Retinal pigment epithelial cell (primary cell): ENCODE results near the gene ARHGEF16.

Experiments used
- DNase-seq: peaks from one replicate; pipeline ENCODE4 v3.0.0-alpha.2; 2010; ENCODE audit warnings: low read depth
- H3K4me3 ChIP-seq: 2 replicates; pipeline ENCODE4 v1.5.1; 2011; ENCODE audit warnings: mild to moderate bottlenecking, low read length, control low read depth, moderate library complexity
- TF ChIP-seq, protein P1 (sequence below): conservative IDR thresholded peaks from 2 replicates; pipeline ENCODE4 v1.5.1; 2011; ENCODE audit warnings: low read depth, low read length, control low read depth, inconsistent platforms

ARHGEF16 gene

GRCh38 chr1:3423245-3423829 lies 31.1 kb upstream of the ARHGEF16 start:
- H3K4me3 ChIP-seq = no peak overlapping the region
- TF ChIP-seq, protein P1, sequence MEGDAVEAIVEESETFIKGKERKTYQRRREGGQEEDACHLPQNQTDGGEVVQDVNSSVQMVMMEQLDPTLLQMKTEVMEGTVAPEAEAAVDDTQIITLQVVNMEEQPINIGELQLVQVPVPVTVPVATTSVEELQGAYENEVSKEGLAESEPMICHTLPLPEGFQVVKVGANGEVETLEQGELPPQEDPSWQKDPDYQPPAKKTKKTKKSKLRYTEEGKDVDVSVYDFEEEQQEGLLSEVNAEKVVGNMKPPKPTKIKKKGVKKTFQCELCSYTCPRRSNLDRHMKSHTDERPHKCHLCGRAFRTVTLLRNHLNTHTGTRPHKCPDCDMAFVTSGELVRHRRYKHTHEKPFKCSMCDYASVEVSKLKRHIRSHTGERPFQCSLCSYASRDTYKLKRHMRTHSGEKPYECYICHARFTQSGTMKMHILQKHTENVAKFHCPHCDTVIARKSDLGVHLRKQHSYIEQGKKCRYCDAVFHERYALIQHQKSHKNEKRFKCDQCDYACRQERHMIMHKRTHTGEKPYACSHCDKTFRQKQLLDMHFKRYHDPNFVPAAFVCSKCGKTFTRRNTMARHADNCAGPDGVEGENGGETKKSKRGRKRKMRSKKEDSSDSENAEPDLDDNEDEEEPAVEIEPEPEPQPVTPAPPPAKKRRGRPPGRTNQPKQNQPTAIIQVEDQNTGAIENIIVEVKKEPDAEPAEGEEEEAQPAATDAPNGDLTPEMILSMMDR = no peak
- DNase-seq = no peak

DNA sequence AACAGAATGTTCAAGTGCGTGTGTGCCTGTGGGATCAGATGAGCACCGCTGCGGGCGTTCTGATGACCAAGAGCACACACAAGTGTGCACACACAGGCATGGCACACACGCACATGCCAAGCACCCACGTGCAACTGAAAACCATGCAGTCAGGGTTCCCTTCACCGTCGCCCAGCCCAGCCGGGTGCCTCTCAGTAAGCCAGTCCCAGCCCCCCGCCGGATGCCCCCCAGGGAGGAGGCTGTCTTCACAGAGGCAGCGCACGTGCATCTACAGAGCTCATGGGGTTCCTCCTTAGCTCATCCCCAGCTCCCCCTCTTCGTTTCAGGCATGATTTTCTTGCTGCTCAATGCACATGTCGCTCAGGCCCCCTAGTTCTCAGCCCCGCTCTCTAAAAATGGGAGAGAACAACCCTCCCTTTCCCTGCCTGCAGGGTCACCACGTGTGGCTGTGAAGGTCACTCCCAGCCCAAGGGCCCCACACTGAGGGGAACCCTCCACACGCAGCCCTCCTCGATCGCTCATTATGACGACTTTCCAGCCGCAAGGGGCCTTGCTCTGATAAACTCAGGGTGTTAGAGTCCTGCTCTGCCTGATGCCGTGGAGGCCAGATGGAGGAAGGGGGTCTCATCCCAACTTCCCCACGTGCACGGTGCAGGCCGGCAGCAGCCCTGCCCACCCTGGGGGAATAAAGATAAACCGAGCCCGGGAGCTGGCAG lies 30.4 kb upstream of the ARHGEF16 start:
- H3K4me3 ChIP-seq = no peak overlapping the region
- TF ChIP-seq, protein P1 = no peak
- no peak for DNase-seq

DNA sequence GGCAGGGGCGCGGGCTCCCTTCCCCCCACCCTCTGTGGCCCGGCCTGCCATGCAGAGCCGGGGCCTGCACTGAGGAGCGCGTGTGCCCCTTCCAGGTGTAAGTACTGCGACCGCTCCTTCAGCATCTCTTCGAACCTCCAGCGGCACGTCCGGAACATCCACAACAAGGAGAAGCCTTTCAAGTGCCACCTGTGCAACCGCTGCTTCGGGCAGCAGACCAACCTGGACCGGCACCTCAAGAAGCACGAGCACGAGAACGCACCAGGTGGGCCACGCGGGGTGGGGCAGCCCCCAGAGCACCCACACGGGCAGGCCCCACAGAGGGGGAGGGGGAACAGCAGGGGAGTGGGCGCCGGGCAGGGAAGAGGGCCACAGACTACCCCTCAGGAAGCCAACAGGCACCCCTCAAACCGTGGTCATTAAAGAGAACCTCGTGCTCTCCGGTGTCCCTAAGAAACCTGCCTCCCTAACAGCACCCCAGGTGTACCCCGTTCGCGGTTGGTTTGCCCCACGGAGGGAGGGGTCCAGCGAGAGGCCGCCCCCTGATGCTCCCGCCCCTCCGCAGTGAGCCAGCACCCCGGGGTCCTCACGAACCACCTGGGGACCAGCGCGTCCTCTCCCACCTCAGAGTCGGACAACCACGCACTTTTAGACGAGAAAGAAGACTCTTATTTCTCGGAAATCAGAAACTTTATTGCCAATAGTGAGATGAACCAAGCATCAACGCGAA lies 28.8 kb upstream of the ARHGEF16 start:
- TF ChIP-seq, protein P1 = no peak
- H3K4me3 ChIP-seq = no peak overlapping the region
- DNase-seq = no peak

GRCh38 chr1:3426956-3427535 lies 27.4 kb upstream of the ARHGEF16 start:
- no peak for DNase-seq
- no peak overlapping the region for H3K4me3 ChIP-seq
- TF ChIP-seq, protein P1 = no peak

- TF ChIP-seq, protein P1 = no peak
- no peak for DNase-seq
- H3K4me3 ChIP-seq = no peak overlapping the region
These were observed 26.5 kb upstream of the ARHGEF16 start for GRCh38 chr1:3427711-3428704.

GRCh38 chr1:3428899-3429298 lies 25.6 kb upstream of the ARHGEF16 start:
- TF ChIP-seq, protein P1 = no peak

More at GRCh38 chr1:3428899-3429298, 25.6 kb upstream of the ARHGEF16 start:
- no peak overlapping the region for H3K4me3 ChIP-seq
- DNase-seq = no peak
